Gastrocnemius medialis (tissue), 4 donors: Measurements from ENCODE around the gene MIGA1.

Experiments
- POLR2A ChIP-seq, 2 donors: fragments of 450-650 bp; IDR thresholded peaks; one replicate each; pipeline ENCODE4 v1.6.1; 2017; ENCODE audit warnings: antibody characterized with exemption in 2 of 2, mild to moderate bottlenecking in 2 of 2, moderate library complexity in 2 of 2
- TF ChIP-seq, protein P1 (sequence below), 5 experiments: fragments of 450-650 bp in 3 of 5; fragments of 200-600 bp in 2 of 5; sonication (generic) in 2 of 5; IDR thresholded peaks in 4 of 5; conservative IDR thresholded peaks in 1 of 5; 1 replicate in 4 of 5; 2 replicates in 1 of 5; pipeline ENCODE4 v1.5.1; 2016 to 2019; ENCODE audit warnings: antibody characterized with exemption in 5 of 5, mild to moderate bottlenecking in 3 of 5, moderate library complexity in 3 of 5

DNA sequence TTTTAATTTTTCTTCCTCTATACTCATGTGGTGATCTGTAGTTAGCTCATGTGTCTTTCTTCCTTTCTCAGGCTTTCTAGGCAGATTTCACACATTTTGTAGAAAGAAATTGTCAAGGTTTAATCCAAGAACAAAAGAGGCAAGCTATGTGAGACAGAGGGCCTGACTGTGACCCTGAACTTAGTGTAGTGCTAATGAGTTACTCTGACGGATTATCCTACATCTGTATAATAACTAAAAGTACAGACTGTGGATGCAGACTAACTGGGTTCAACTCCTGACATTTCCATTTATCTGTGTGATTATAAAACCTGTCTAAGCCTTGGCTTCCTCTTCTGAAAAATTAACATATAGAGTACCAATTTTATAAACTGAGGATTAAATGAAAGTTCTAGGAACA, 40.7 kb downstream of the MIGA1 start:
- TF ChIP-seq, protein P1, sequence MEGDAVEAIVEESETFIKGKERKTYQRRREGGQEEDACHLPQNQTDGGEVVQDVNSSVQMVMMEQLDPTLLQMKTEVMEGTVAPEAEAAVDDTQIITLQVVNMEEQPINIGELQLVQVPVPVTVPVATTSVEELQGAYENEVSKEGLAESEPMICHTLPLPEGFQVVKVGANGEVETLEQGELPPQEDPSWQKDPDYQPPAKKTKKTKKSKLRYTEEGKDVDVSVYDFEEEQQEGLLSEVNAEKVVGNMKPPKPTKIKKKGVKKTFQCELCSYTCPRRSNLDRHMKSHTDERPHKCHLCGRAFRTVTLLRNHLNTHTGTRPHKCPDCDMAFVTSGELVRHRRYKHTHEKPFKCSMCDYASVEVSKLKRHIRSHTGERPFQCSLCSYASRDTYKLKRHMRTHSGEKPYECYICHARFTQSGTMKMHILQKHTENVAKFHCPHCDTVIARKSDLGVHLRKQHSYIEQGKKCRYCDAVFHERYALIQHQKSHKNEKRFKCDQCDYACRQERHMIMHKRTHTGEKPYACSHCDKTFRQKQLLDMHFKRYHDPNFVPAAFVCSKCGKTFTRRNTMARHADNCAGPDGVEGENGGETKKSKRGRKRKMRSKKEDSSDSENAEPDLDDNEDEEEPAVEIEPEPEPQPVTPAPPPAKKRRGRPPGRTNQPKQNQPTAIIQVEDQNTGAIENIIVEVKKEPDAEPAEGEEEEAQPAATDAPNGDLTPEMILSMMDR (IDR thresholded peaks at IDR 0.05 in 4 of 5, conservative IDR thresholded peaks at IDR 0.05 in 1 of 5), result no peak
- no peak for TF ChIP-seq POLR2A (IDR thresholded peaks at IDR 0.05)
